Left colon (tissue), 2 donors: Measurements from ENCODE around the gene RNF207. TPM values are rescaled to one million over a fixed set of nuclear protein-coding genes. Genes with fewer than 3 reads are reported as not detected.

ENCODE experiments used
- ATAC-seq: fragments of 200-7000 bp; cut with Tn5 transposase; one replicate; pipeline ENCODE4 v1.9.1; 2020; ENCODE audit warnings: mild to moderate bottlenecking, moderate library complexity
- DNase-seq, 2 donors: peaks; one replicate each; pipeline ENCODE4 v3.0.0-alpha.2; 2020
- intact Hi-C, 2 donors: fragments of 100-400 bp; cut with DNase I in 1 of 2; cut with micrococcal nuclease in 1 of 2; formaldehyde crosslinking; loops; one replicate each; pipeline versions ENCODE4 v1.11.2 to v1.14.0; 2022; cut with DNase I, micrococcal nuclease
- total RNA-seq, 2 donors: library from RNA; stranded (reverse); fragmentation: NEBNext Ultra II Directional; extraction: Animal tissue kit (Norgen Biotek cat#: 25700); gene quantifications; one replicate each; pipeline ENCODE4 v1.2.1, GENCODE V29; 2021
- donor health status: DM: no; HTN: no; CAD: no.
- donor health status: DM: yes; HTN: yes; CAD: no.

Gene RNF207
- total RNA-seq, 2 donors from 2014 or later, result 40.8 to 65.3 TPM

DNA sequence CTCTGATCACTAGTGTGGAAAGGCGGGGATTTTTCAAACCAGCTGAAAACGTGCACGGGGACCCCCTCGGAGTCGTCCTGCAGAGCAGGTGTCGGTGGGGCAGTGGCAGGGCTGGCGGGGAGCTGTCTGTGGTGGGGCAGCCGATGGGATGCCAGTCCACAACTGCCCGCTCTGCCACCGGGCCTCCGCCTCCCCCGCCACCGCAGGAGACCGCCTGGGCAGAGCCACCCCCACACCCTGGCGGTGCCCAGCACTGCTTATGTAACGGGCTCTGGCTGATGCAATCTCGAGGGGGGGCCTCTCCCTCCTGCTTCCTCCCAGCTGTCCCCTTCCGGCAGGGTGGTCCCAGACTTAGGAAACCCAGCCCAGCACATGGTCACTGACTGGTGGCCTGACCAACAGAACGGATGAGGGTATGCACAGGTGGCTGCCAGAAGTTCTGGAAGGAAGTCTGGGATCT, 35.1 kb upstream of the RNF207 start:
- no peak for ATAC-seq
- DNase-seq, result no peak
- intact Hi-C loops, result no loop called here

DNA sequence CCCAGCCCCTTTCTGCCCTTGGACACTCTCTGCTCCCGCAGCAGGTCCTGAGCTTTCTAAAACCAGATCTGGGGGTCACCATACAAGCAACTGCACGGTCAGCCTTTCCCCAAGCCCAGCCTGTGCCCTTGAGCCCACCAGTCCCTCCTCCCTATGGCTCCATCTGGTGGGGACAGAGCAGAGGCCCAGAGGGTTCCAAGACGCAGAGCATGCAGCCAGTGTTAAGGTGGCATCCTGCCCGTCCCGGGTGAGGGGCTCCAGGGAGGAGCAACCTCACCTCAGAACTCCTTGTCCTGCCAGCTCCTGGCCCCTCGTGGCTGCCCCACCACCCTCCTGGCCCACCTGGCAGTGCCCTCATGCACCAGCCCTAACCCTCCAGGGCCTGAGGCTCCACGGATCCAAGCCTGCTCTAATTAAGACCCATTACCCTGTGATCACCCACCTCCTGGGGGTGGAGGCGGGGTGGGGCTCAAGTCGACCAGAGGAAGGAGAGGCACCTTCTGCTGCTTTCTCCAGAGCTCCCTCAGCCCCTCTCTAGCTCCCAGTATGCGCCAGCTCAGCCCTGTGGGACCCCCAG, 34.3 kb upstream of the RNF207 start:
- intact Hi-C loops, result no loop called here
- ATAC-seq (no peak), DNase-seq (no peak)

DNA sequence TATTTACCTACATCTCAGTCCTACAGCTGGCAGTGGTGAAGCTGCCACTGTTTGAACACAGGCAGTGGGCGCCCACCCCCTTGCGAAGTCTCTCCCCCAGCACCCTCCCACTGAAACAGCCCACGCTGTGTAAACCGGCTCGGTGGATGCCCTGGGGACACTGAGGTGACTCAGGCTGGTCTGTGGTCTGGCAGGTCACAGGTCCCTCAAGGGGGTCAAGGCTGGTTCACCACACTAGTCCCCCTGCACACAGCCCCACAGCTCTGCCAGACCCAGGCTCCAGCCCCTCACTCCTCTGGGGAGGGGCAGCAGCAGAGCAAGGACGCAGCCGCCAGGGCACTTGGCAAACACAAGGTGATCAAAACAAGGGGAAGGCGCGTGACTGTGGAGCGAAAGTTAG, 33.4 kb upstream of the RNF207 start:
- ATAC-seq (no peak), DNase-seq (no peak)
- intact Hi-C loops, result no loop called here

DNA sequence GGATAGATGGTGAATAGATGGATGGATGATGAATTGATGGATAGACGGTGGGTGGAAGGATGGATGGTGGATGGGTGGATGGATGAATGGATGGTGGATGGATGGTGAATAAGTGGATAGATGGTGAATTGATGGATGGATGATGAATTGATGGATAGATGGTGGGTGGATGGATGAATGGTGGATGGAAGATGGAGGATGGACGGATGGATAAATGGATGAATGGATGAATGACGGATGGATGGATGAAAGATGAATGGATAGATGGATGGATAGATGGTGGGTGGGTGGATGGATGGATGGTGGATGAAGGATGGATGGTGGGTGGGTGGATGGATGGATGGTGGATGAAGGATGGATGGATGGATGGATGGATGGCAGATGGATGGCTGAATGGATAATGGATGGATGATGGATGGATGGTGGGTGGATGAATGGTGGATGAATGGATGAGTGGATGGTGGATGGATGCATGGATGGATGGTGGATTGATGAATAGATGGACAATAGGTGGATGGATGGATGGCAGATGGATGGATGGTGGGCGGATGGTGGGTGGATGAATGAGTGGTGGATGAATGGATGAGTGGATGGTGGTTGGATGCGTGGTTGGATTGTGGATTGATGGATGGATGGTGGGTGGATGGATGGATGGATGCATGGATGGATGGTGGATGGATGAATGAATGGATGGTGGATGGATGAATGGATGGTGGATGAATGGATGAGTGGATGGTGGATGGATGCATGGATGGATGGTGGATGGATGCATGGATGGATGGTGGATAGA, 31.1 kb upstream of the RNF207 start:
- intact Hi-C loops, result no loop called here
- no peak for DNase-seq
- no peak for ATAC-seq

DNA sequence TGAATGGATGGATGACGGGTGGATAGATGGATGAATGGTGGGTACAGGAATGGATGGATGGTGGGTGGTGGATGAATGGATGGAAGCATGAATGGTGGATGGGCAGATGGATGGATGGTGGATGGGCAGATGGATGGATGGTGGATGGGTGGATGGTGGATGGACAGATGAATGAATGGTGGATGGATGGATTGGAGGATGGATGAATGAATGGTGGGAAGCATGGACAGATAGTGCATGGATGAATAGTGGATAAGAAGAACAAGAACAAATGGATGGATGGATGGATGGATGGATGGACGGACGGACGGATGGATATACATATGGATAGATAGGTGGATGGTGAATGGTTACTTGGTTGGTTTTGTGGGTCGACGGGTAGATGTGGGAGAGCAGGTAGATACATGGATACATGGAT, 30.5 kb upstream of the RNF207 start:
- intact Hi-C loops, result no loop called here
- DNase-seq (no peak), ATAC-seq (no peak)

DNA sequence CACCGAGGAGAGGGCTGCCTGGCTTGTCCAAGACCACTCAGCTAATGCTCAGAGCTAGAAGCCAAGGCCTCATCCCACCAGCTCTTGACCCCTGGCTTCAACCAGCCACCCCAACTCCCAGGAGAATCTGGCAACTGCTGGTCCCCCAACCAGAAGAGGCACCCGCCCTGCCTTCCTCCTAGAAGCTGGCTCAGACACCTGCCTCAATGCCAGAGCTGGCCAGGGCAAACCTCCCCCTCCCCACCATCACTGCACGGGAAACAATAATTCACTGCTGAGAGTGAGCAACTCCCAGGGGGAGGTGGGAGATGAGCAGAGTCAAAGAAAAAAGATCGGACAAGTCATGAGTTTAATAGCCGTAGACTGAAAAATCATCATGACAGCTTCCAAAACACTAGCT, 29.1 kb upstream of the RNF207 start:
- ATAC-seq, result no peak
- intact Hi-C loops, result no loop called here
- DNase-seq, result no peak

DNA sequence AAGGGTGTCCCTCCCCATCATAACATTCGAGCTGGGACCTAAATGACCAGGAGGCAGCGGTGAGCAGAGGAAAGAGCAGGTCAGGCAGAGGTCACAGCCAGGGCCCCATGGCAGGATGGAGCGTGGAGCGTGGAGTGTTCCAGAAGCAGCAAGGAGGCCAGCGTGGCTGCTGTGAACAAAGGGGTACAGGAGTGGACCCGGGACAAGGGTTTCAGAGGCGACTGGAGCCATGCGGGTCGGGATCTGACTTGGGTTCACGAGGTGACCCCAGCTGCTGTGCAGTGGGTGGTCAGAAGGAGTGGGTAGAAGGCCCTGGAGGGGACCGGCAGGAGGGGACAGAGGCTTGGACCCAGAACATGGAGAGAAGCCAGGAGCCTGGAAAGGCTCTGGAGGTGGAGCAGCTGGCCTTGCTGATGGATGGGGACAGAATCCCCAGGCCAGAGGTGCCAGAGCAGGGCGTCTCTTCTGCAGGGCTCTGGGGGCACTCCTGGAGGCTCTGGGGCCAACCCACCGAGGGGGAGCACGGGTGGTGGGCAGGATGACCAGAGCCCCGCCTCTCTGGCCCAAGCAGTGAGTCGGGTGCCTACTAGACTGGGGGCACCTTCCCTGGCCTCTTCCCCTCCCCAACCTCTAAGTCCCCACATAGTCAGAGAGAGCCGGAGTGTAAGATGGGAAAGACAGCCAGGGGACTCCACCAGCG, 28.1 kb upstream of the RNF207 start:
- intact Hi-C loops, result no loop called here
- ATAC-seq, result no peak
- DNase-seq, result no peak

DNA sequence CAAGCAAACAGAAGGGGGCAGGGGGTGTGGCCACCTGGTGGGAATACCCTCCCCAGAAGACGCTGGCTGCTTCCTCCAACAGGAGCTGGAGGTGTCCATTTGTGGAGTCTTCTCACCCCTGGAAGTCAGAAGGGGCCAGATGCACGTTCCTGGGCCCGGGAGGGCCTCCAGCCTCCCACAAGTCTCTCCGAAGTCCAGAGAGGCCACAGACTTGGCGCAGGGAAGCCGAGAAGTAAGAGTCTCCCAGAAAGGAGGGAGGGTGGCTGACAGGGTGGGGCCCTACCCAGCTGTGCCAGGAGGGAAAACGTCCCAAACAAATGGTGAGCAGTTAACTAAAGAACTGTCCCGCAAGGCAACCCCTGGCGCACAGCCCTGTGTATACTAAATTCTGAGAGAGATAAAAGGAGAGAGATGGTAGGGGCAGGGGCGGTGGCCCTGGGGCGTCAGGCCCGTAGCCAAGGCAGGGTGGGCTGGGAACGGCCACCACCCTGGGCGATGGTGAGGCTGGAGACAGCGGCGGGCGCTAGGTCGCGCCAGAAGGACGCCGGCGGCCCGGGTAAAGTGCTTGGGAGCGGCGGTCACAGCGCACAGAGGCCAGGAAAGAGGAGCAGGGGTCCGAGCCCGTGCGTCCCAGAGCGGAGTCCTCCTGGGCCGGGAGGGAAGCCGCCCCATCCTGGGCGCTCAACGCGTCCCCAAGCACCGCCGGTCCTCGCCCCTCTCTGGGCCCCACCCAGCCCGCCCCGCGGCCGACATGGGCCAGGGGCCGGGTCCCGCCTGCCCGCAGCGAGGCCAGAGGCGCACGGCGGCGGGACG, 27.0 kb upstream of the RNF207 start:
- intact Hi-C loops, result no loop called here
- ATAC-seq, result no peak
- DNase-seq, result no peak

DNA sequence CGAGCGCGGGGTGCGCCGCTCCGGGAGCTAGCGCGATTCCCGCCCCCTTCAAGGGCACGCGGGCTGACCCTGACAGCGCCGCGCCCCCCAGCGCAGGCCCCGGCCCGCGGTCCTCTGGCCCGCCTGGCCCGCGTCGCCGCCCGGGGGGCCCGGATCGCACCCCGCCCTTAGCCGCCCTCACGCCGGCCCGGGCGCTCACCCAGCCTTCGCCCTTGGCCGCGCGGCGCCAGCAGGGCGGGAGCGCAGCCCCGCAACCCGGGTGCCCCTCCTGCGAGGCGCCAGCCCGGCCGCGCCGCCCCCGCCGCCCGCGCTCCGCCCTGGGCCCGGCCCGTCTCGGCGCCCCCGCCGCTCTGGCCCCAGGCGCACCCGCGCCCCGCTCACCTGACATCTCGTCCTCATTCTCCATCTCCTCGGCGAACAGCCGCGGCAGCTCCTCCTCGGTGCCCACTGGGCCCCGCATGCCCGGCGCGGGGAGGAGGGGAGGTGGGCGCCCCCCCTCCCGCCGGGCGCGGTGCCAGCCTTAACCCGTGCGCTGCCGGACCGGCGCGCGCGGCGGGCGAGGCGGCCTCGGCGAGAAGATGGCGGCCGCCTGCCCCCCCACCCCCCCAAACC, 26.2 kb upstream of the RNF207 start:
- ATAC-seq, result no peak
- intact Hi-C loops, result no loop called here

DNA sequence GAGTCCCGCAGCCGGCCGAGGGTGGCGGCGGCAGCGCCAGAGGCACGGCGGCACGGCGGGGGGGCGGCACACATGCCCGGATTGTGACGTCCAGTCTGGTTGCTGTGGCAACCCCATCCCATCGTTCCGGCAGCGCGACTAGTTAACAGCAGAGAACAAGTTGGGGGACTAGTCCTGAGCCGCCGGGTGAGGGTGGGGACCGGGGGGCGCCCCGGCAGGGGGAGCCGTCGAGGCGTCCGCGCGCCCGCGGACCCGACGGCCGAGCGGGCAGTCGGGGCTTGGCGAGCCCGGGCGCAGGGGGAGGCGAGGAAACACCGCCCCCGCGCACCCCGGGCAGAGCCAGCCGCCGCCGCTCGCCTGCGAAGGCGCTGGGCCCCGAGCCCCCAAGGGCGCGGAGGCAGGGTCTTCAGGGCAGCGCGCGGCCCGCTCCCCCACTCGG, 25.6 kb upstream of the RNF207 start, which contains the start of gene CHD5:
TSS of gene CHD5 (minus strand) at position 54 of the 439 bp plus-strand sequence. CDS start 298 bp downstream, outside the sequence.
- ATAC-seq, result no peak
- DNase-seq, result no peak
- intact Hi-C loops, result no loop called here

More for the DNA sequence above, 26.2 kb upstream of the RNF207 start:
- DNase-seq, result no peak

DNA sequence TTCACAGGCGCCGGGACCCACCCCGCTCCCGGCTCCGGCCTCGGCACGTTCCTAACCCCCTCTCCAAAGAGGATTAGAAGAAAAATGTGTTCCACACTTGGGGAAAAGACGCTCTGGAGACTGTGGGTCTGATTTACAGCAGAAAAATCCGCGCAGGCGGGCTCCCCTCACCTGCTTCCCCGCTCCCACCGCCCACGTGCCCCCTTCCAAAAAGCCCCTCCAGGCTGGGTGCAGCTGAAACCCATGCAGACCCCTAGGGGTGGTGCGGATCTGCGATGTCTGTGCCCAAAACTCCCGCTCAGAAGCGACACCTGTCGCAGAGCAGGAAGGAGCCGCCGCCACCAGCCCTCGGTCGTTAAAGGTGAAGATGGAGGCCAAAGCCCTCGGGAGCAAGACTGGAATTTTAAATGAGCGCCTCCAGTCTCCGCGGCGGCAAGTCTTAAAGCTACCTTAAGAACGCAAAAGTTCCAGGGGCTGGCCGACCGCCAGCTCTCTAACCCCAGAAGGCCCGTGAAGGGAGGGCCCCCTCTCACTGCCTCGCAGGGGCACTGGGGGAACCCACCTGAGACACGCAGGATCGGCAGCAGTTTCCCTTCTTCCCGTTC, 25.1 kb upstream of the RNF207 start:
- DNase-seq (no peak), ATAC-seq (no peak)
- intact Hi-C loops, result no loop called here

DNA sequence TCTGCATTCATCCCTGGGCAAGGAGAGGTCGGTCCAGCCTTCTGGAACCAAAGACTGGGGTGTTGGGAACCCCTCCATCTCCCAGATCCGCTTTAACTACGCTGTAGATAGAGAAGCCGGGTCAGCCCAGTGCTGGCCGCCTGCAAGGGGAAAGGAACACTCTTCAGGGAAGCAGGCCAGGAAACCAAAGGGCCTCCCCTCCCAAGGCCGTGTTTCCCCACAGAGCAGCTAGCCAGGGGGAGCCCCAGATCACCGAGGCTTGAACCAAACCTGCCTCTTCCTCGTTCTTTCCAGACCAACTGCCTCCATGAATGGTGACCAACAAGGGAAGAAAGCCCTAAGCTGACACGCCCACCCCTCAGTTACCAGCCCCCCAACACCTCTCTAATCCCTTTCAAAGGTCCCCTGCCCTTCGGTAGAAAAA, 24.6 kb upstream of the RNF207 start:
- ATAC-seq, result no peak
- intact Hi-C loops, result no loop called here
- no peak for DNase-seq

DNA sequence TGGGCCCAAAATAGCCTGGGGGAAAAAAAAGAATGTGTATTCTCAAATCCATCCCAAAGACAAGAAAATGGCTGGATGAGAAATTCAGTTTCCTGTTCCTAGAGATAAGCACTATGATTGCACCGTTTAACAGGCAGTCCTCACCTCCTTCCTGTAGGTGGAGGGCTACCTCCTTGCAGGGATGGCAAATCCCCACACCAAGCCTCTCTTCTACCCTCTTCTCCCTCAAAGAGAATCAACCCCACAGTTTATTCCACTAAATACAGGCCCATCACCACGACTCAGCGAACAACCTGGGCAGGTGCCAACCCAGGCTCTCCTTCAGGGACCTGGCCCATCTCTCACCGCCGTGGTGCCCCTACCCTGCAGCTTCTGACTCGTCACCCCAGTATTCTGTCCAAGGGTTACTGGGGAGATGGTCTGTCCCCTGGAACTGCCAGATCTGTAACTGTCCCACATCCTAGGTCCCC, 22.4 kb upstream of the RNF207 start:
- ATAC-seq, result peak; percentile 33
- no peak for DNase-seq

DNA sequence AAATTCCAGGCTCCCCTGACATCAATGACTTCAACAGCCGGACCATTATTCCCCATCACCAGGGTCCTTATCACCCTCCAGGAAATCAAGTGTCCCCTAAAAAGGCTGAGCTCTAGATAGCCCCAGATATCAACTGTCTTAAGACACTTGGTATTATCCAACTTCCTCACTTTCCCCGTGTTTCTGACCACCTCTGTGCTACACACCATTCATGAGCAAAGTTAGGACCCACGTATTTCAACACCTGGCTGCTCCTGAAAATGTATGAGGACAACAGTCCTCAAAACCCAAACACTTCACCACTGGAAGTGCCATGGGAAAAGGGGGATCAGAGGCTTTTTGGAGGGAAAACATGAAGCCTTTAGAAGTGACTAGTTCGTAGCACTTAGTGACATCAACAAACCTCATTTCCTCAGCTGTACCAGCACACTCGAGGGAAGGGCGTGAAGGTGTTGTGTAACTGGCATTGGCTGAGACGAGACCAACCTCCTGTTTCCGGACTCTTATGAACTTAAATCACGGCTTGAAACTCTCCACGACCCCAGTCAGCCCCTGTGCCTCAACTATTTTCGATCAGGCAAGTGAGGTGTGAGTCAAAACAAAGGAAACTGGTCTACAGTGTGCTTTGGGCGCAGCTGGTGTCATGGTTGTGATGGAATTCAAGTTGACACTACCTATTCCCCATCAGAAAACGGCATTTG, 21.7 kb upstream of the RNF207 start:
- DNase-seq (no peak), ATAC-seq (no peak)
- intact Hi-C loops, result no loop called here

More for the DNA sequence above, 22.4 kb upstream of the RNF207 start:
- intact Hi-C loops, result no loop called here

DNA sequence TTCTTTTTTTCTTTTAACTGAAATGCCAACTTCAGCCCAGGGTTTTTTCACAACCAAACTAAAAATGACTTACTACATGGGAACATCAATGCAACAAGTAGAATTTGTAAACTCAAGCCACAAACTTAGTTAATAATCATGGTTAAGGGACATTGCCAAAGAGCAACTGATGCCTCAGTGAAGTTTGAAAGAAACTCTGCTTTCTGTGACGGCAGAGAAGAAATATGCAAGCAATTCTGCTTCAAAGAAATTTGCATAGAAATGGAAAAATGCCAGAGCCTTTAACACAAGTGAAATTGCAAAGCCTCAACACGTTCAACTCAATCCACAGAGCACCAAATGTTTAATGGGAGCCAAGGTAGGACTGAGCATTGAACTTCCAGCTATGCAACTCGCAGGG, 20.8 kb upstream of the RNF207 start:
- DNase-seq (no peak), ATAC-seq (no peak)
- intact Hi-C loops, result no loop called here

DNA sequence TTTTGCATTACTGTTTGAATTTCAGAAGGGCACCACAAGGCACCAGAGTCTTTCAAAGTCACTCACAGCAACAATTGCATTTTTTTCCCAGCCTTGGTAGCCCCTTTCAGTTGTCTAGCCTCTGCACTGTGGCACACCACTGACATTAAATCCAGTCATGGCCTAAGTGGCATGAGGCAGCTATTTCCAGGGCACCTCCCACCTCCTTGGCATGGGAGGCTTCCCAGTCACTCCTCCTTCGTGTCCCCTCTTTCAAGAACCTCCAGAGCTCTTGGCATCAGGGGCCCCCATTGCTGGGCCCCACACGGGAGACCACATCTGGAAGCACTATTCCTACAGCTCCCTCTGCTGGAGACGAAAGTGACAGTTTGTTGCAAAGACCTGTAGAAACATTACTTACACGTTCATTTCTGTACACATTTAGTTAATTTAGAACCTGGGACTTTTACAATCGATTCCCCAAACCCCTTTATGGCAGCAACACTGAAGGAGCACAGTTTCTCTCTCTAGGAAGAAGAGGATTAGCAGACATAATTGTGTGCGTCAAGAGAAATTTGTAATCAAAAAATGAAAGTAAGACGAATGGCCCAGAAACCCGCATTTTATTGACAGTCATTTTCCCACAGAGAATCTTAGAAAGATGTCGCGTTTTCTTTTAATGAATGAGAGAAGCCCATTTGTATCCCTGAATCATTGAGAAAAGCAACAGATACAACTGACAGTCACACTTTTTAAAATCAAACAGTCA, 20.1 kb upstream of the RNF207 start:
- DNase-seq (no peak), ATAC-seq (peak; percentile 18)
- intact Hi-C loops, result no loop called here

DNA sequence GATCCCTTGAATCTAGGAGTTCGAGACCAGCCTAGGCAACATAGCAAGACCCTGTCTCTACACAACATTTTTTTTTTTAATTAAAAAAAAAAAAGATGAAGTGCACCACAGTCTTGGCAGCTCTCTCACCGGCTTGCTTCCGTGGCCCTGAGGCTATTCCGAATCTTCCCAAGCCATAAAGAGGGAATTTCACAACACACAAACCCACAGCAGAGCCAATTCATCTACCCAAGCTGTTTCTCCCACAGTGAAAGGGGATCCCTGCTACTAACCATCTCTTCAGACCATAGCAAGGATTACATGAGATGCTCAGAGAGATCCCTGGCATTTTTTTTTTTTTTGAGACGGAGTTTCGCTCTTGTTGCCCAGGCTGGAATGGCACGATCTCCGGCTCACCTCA, 17.5 kb upstream of the RNF207 start:
- ATAC-seq, result no peak

More for the DNA sequence above, 17.5 kb upstream of the RNF207 start:
- intact Hi-C loops, result no loop called here
- no peak for DNase-seq
